GM12878 (cell line): ENCODE results near the gene CENPS. TPM values are rescaled to one million over a fixed set of nuclear protein-coding genes. Genes with fewer than 3 reads are reported as not detected.

Experiments used
- ATAC-seq: fragments of 200-7000 bp; cut with Tn5 transposase; 3 replicates; pipeline ENCODE4 v1.9.1; 2020; ENCODE audit warnings: mild to moderate bottlenecking, moderate library complexity
- BruUV-seq: library from RNA; stranded (reverse); fragments of 400-500 nt; replicated peaks from 2 replicates; lab custom pipeline; 2021; lab: Mats Ljungman, UMichigan
- CTCF ChIA-PET: fragments of 300-600 bp; sonication (Branson Sonifier 250); formaldehyde crosslinking; extraction: SDS; loops from one replicate; lab custom pipeline; 2021; ENCODE audit warnings: inconsistent platforms; lab: Yijun Ruan, JAX
- POLR2A ChIA-PET: fragments of 350-600 bp; formaldehyde crosslinking; extraction: SDS; loops from one replicate; lab custom pipeline; 2021; ENCODE audit warnings: inconsistent platforms; lab: Charles Lee
- RAD21 ChIA-PET: fragments of 300-600 bp; sonication (Branson Sonifier 250); formaldehyde crosslinking; loops from one replicate; lab custom pipeline; 2023; ENCODE audit warnings: antibody characterized with exemption; ENCODE audit not compliant: unreplicated experiment; lab: Charles Lee
- SMC1A ChIA-PET: fragments of 300-600 bp; sonication (Branson Sonifier 250); formaldehyde crosslinking; loops from one replicate; lab custom pipeline; 2023; ENCODE audit not compliant: unreplicated experiment, uncharacterized antibody; lab: Charles Lee
- DNase-seq: peaks from one replicate; pipeline ENCODE4 v3.0.0-alpha.2; 2011; ENCODE audit warnings: low read depth, low spot score
- FAIRE-seq: peaks from 3 replicates; lab custom pipeline; 2011; peaks lifted over from hg19 to GRCh38; lab: Jason Lieb, UNC
- H2AFZ ChIP-seq: 2 replicates; pipeline ENCODE4 v1.6.0; 2011; ENCODE audit warnings: low read depth, low read length, control low read depth; ENCODE audit not compliant: control insufficient read depth
- H3K27ac ChIP-seq: 2 replicates; pipeline ENCODE4 v1.5.1; 2011; ENCODE audit warnings: control low read depth; ENCODE audit not compliant: control insufficient read depth, insufficient read depth
- H3K27me3 ChIP-seq, 2 experiments: replicated peaks in 1 of 2; 2 replicates each; pipeline versions ENCODE4 v1.6.0 to v1.6.1; 2011; ENCODE audit warnings: low read length in 1 of 2; ENCODE audit not compliant: control insufficient read depth in 2 of 2, insufficient read depth in 2 of 2
- H3K36me3 ChIP-seq, 2 experiments: 2 replicates each; pipeline ENCODE4 v1.5.1; 2011; ENCODE audit warnings: low read length in 1 of 2; ENCODE audit not compliant: control insufficient read depth in 2 of 2, insufficient read depth in 2 of 2
- H3K4me1 ChIP-seq: 2 replicates; pipeline ENCODE4 v1.6.1; 2011; ENCODE audit warnings: mild to moderate bottlenecking, low read length, moderate library complexity, mixed read lengths; ENCODE audit not compliant: control insufficient read depth, insufficient read depth
- H3K4me2 ChIP-seq: 2 replicates; pipeline ENCODE4 v1.6.0; 2011; ENCODE audit warnings: control low read depth; ENCODE audit not compliant: control insufficient read depth, insufficient read depth
- H3K4me3 ChIP-seq: fragments of 200-600 bp; sonication (generic); 2 replicates; pipeline ENCODE4 v1.5.1; 2016
- H3K79me2 ChIP-seq: 2 replicates; pipeline ENCODE4 v1.6.0; 2011; ENCODE audit warnings: low read length; ENCODE audit not compliant: control insufficient read depth, insufficient read depth
- H3K9ac ChIP-seq: 2 replicates; pipeline ENCODE4 v1.8.0; 2011; ENCODE audit warnings: low read length, control low read depth, mixed read lengths; ENCODE audit not compliant: control insufficient read depth, insufficient read depth
- H3K9me3 ChIP-seq: replicated peaks from 3 replicates; pipeline ENCODE4 v1.5.1; 2011; ENCODE audit warnings: mild to moderate bottlenecking, low read length; ENCODE audit not compliant: control insufficient read depth, insufficient read depth
- H4K20me1 ChIP-seq: 2 replicates; pipeline ENCODE4 v1.6.0; 2011; ENCODE audit not compliant: control insufficient read depth, insufficient read depth
- BCLAF1 ChIP-seq: fragments of 450-650 bp; IDR thresholded peaks from 2 replicates; pipeline ENCODE4 v1.6.1; 2017; ENCODE audit warnings: antibody characterized with exemption, mild to moderate bottlenecking, moderate library complexity
- BMI1 ChIP-seq: fragments of 450-650 bp; IDR thresholded peaks from 2 replicates; pipeline ENCODE4 v1.6.1; 2016; ENCODE audit warnings: mild to moderate bottlenecking, moderate library complexity, borderline replicate concordance
- ETV6 ChIP-seq, 2 experiments: fragments of 450-650 bp in 1 of 2; IDR thresholded peaks in 1 of 2; conservative IDR thresholded peaks in 1 of 2; 2 replicates each; pipeline ENCODE4 v1.6.1; 2014; ENCODE audit warnings: antibody characterized with exemption in 1 of 2, borderline replicate concordance in 1 of 2, low read depth in 1 of 2, mild to moderate bottlenecking in 1 of 2, moderate library complexity in 1 of 2
- IKZF1 ChIP-seq: fragments of 450-650 bp; conservative IDR thresholded peaks from 2 replicates; pipeline ENCODE4 v1.6.1; 2017; ENCODE audit warnings: antibody characterized with exemption, mild to moderate bottlenecking
- NR2C1 ChIP-seq: fragments of 450-650 bp; IDR thresholded peaks from 2 replicates; pipeline ENCODE4 v1.6.1; 2017; ENCODE audit warnings: antibody characterized with exemption, mild to moderate bottlenecking, moderate library complexity
- REST ChIP-seq: IDR thresholded peaks from 2 replicates; pipeline ENCODE4 v1.6.1; 2012; ENCODE audit warnings: mild to moderate bottlenecking, low read depth, low read length
- SRF ChIP-seq, 2 experiments: IDR thresholded peaks; 2 replicates each; pipeline ENCODE4 v1.6.1; 2011; ENCODE audit warnings: low read depth in 2 of 2, low read length in 2 of 2, mild to moderate bottlenecking in 1 of 2, moderate library complexity in 1 of 2
- YBX1 ChIP-seq: fragments of 450-650 bp; IDR thresholded peaks from 2 replicates; pipeline ENCODE4 v1.6.1; 2016; ENCODE audit warnings: antibody characterized with exemption
- WGBS: methylation state at CpG from one replicate; pipeline ENCODE4 v1.1.6; 2016; ENCODE audit warnings: low lambda C conversion rate; ENCODE audit not compliant: insufficient replicate concordance, insufficient coverage; ENCODE audit errors: missing lambda C conversion rate; 5-methylcytosine and 5-hydroxymethylcytosine counted together
- in situ Hi-C: fragments of 300-500 bp; cut with MboI; formaldehyde crosslinking; loops from 9 replicates; pipeline ENCODE4 v1.14.3; 2018; ENCODE audit warnings: mixed read lengths
- intact Hi-C: fragments of 100-400 bp; cut with micrococcal nuclease; formaldehyde crosslinking; loops from one replicate; pipeline ENCODE4 v1.14.2; 2022; ENCODE audit not compliant: unreplicated experiment
- polyA plus RNA-seq, 11 experiments: library from polyadenylated mRNA; depleted of rRNA in 4 of 11; unstranded in 6 of 11; stranded (reverse) in 5 of 11; fragments of >200 nt; fragmentation: Nextera tagmentation in 4 of 11; fragmentation: Illumina TruSeq in 1 of 11; extraction: Ambion mirVana in 4 of 11; extraction: Trizol in 1 of 11; gene quantifications; 1 replicate in 1 of 11; 2 replicates in 10 of 11; pipeline versions ENCODE4 v1.2.1 to v1.2.3, GENCODE V29; 2011 to 2016; ENCODE audit warnings: inconsistent platforms in 2 of 11, missing spikeins in 2 of 11, low read depth in 1 of 11
- total RNA-seq, 4 experiments: library from RNA; depleted of rRNA in 3 of 4; stranded (reverse); fragments of >200 nt in 3 of 4; fragmentation: Illumina TruSeq in 1 of 4; extraction: Trizol in 1 of 4; gene quantifications; 2 replicates each; pipeline versions ENCODE4 v1.2.1 to v1.2.3, GENCODE V29; 2013 to 2021

Gene CENPS
- total and polyA plus RNA-seq, 10 of the 15 experiments (the other 5 are each of a cell fraction or from before 2014, with no cell fraction given) = 9.4 to 51.7 (median 16.7) TPM

- TF ChIP-seq BCLAF1 = no peak
These were observed 21.1 kb downstream of the CENPS start (continued) for GRCh38 chr1:10451287-10451686.

- WGBS = 94% methylated on average over 5 of the region's 5 CpGs
- ChIA-PET SMC1A (interaction anchor here (0.7 to 1.6 kb wide), 4 partner anchors 22 to 671 kb away, joined by 3 to 6 read pairs (median 3); no protein-coding TSS in a partner anchor), POLR2A (interaction anchor here (0.6 to 1.2 kb wide), 2 partner anchors 10 to 25 kb away, joined by 3 read pairs; no protein-coding TSS in a partner anchor), CTCF (interaction anchor here (0.8 to 1.3 kb wide), 3 partner anchors 19 to 39 kb away, joined by 4 to 8 read pairs (median 4); partner anchors contain the start of gene CENPS), RAD21 (interaction anchor here (0.5 to 1.9 kb wide), 4 partner anchors 22 to 654 kb away, joined by 3 to 6 read pairs (median 4); no protein-coding TSS in a partner anchor)
- intact Hi-C loops = no loop called here
- Histone ChIP-seq H3K27me3 (no peaks in the 10 kb centered on the region), H3K9ac (no peak overlapping the region), H3K27ac (no peak overlapping the region), H4K20me1 (no peaks in the 10 kb centered on the region), H2AFZ (no peak overlapping the region), H3K79me2 (no peaks in the 10 kb centered on the region), H3K4me1 (no peaks in the 10 kb centered on the region; the same call in 1 of the 2 replicates), H3K36me3 (no peaks in the 10 kb centered on the region), H3K4me3 (no peak overlapping the region), H3K9me3 (no peaks in the 10 kb centered on the region; the same call in 2 of the 3 replicates), H3K4me2 (no peak overlapping the region)
- in situ Hi-C loops = no loop called here
- DNase-seq (no peak), FAIRE-seq (no peak), ATAC-seq (no peak)
- no peak for TF ChIP-seq BMI1
- TF ChIP-seq IKZF1 = no peak
- TF ChIP-seq SRF (IDR thresholded peaks at IDR 0.05; ENCODE audit: low read depth in 2 of 2, low read length in 2 of 2) = no peak
- no peak for TF ChIP-seq ETV6 (conservative IDR thresholded peaks at IDR 0.05 in 1 of 2, IDR thresholded peaks at IDR 0.05 in 1 of 2; ENCODE audit: borderline replicate concordance in 1 of 2, low read depth in 1 of 2)
- TF ChIP-seq REST = no peak
- no peak for TF ChIP-seq YBX1
- TF ChIP-seq NR2C1 = no peak
- no TSS peak for BruUV-seq
These were observed 25.8 kb downstream of the CENPS start for GRCh38 chr1:10456048-10456447.
